ENCODE data around the gene ATP1A4.

Gene ATP1A4

GRCh38 chr1:160227561-160227960 is 76.2 kb downstream of the ATP1A4 start:
- Histone ChIP-seq H4K20me1 (ENCODE audit: control insufficient read depth, insufficient read depth, low read depth, low read length) (no peaks in the 10 kb centered on the region), H3K9me3 (ENCODE audit: control insufficient read depth, insufficient read depth, low read length) (no peaks in the 10 kb centered on the region), H3F3A (ENCODE audit: control insufficient read depth, insufficient read depth) (no peaks in the 10 kb centered on the region), H3K4me2 (ENCODE audit: low read length) (no peak overlapping the region), H3K27ac (ENCODE audit: low read depth, low read length) (no peak overlapping the region), H3K36me3 (ENCODE audit: control insufficient read depth, low read length) (peaks cover 90% of the 10 kb centered on the region), H3K27me3 (ENCODE audit: control insufficient read depth, low read length) (no peaks in the 10 kb centered on the region), H3K9me2 (replicated peaks; ENCODE audit: control insufficient read depth, low read length) (no peaks in the 10 kb centered on the region), H3K4me3 (ENCODE audit: low read length) (no peak overlapping the region), H3K4me1 (ENCODE audit: control insufficient read depth, low read length) (no peaks in the 10 kb centered on the region), H3K79me2 (ENCODE audit: control insufficient read depth, low read length) (no peaks in the 10 kb centered on the region)
- TF ChIP-seq EZH2phosphoT487 (IDR thresholded peaks at IDR 0.05; ENCODE audit: borderline replicate concordance, low read length): no peak
- TF ChIP-seq, protein P1, sequence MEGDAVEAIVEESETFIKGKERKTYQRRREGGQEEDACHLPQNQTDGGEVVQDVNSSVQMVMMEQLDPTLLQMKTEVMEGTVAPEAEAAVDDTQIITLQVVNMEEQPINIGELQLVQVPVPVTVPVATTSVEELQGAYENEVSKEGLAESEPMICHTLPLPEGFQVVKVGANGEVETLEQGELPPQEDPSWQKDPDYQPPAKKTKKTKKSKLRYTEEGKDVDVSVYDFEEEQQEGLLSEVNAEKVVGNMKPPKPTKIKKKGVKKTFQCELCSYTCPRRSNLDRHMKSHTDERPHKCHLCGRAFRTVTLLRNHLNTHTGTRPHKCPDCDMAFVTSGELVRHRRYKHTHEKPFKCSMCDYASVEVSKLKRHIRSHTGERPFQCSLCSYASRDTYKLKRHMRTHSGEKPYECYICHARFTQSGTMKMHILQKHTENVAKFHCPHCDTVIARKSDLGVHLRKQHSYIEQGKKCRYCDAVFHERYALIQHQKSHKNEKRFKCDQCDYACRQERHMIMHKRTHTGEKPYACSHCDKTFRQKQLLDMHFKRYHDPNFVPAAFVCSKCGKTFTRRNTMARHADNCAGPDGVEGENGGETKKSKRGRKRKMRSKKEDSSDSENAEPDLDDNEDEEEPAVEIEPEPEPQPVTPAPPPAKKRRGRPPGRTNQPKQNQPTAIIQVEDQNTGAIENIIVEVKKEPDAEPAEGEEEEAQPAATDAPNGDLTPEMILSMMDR (IDR thresholded peaks at IDR 0.05; ENCODE audit: low read depth, low read length, poor library complexity, severe bottlenecking): no peak

DNA sequence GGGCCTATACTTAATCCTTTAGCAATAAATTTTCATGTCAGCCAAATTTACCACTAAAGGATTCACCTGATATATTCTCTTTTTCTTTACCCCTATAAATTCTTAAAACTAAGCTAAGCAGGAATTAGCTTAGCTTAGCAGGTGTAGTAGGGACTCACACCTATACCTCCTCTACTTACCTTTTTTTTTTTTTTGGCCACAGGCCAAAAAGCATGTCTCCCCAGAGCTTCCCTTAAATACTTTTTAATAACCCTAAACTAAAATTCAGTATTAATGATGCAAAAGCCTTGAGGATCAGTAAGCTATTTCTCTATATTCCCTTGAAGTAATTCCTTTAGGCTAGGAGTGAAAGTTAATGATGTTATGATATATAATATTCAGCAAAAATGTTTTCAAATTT is 77.0 kb downstream of the ATP1A4 start:
- Histone ChIP-seq H3K4me2 (ENCODE audit: low read length) (no peak overlapping the region), H4K20me1 (ENCODE audit: control insufficient read depth, insufficient read depth, low read depth, low read length) (no peaks in the 10 kb centered on the region), H3K79me2 (ENCODE audit: control insufficient read depth, low read length) (no peaks in the 10 kb centered on the region), H3K27ac (ENCODE audit: low read depth, low read length) (no peak overlapping the region), H3F3A (ENCODE audit: control insufficient read depth, insufficient read depth) (no peaks in the 10 kb centered on the region), H3K4me1 (ENCODE audit: control insufficient read depth, low read length) (no peaks in the 10 kb centered on the region), H3K9me3 (ENCODE audit: control insufficient read depth, insufficient read depth, low read length) (no peaks in the 10 kb centered on the region), H3K9me2 (replicated peaks; ENCODE audit: control insufficient read depth, low read length) (no peaks in the 10 kb centered on the region), H3K36me3 (ENCODE audit: control insufficient read depth, low read length) (peaks cover 89% of the 10 kb centered on the region), H3K4me3 (ENCODE audit: low read length) (no peak overlapping the region), H3K27me3 (ENCODE audit: control insufficient read depth, low read length) (no peaks in the 10 kb centered on the region)
- TF ChIP-seq, protein P1 (IDR thresholded peaks at IDR 0.05; ENCODE audit: low read depth, low read length, poor library complexity, severe bottlenecking): no peak

DNA sequence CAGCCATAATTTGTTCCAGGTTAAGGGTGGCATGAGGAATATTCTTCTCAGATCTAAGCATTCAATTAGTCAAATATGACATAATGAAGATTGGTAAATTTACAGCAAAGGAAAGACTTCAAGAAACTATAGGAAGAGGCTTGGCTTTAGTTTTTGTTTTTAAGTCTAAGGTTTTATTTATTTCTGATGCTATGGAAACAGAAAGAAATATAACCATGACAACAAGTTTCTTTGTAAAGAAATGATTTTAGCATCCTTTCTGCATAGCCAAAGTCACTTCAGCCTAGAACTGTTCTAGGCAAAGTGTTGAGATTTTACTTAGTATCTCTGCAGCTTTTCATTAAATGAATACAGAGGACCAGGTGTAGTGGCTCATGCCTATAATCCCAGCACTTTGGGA is 81.5 kb downstream of the ATP1A4 start:
- H3K4me3 ChIP-seq (ENCODE audit: low read length): no peak overlapping the region
- no peaks in the 10 kb centered on the region for H3F3A ChIP-seq (ENCODE audit: control insufficient read depth, insufficient read depth)
- H3K9me2 ChIP-seq (replicated peaks; ENCODE audit: control insufficient read depth, low read length): no peaks in the 10 kb centered on the region
- H3K4me2 ChIP-seq (ENCODE audit: low read length): no peak overlapping the region
- H3K4me1 ChIP-seq (ENCODE audit: control insufficient read depth, low read length): no peaks in the 10 kb centered on the region
- peaks cover 84% of the 10 kb centered on the region for H3K36me3 ChIP-seq (ENCODE audit: control insufficient read depth, low read length)
- no peaks in the 10 kb centered on the region for H3K9me3 ChIP-seq (ENCODE audit: control insufficient read depth, insufficient read depth, low read length)
- no peaks in the 10 kb centered on the region for H3K79me2 ChIP-seq (ENCODE audit: control insufficient read depth, low read length)
- TF ChIP-seq, protein P1 (IDR thresholded peaks at IDR 0.05; ENCODE audit: low read depth, low read length, poor library complexity, severe bottlenecking): no peak
- no peaks in the 10 kb centered on the region for H4K20me1 ChIP-seq (ENCODE audit: control insufficient read depth, insufficient read depth, low read depth, low read length)
- H3K27me3 ChIP-seq (ENCODE audit: control insufficient read depth, low read length): no peaks in the 10 kb centered on the region
- H3K27ac ChIP-seq (ENCODE audit: low read depth, low read length): no peak overlapping the region

Data from DOHH2 (cell line).